ENCODE data around the gene C6orf47.
A peak's percentile ranks its signal among the peaks of the same experiment; 100 is the strongest.

C6orf47 gene

DNA sequence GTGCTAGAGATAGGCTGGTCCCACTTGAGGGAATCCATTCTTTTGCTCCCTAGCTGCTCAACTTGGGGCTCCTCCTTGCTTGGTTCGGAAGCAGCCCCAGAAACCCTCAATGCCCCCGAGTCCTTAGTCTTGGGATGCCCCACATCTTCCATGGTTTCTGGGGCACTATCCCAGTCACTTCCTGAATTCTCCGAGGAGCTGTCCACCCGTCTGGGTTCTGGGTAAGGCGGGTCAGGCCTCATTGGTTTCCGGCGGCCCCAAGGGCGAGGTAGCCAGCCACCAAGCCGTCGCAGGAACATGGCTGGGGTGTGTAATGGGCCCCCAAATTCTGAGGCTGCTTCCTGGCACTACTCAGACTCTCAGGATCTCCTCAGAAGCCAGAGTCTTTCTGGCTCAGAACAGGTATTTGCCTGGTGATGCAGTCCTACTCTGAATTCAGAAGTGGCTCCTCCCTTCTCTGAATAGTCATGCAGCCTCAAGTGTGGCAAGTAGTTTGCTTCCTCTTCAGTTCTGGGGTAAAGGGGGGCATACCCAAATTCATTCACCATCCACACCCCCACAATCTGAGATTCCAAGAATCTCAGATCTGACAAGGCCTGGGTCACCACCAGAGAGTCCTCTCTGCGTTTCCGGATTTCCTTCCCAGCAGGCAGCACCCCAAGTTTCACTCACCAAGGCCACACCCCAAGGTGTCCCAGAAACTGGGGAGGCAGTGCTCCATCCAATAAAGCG lies 763 bp downstream of the C6orf47 start:
- no peak for DNase-seq

DNA sequence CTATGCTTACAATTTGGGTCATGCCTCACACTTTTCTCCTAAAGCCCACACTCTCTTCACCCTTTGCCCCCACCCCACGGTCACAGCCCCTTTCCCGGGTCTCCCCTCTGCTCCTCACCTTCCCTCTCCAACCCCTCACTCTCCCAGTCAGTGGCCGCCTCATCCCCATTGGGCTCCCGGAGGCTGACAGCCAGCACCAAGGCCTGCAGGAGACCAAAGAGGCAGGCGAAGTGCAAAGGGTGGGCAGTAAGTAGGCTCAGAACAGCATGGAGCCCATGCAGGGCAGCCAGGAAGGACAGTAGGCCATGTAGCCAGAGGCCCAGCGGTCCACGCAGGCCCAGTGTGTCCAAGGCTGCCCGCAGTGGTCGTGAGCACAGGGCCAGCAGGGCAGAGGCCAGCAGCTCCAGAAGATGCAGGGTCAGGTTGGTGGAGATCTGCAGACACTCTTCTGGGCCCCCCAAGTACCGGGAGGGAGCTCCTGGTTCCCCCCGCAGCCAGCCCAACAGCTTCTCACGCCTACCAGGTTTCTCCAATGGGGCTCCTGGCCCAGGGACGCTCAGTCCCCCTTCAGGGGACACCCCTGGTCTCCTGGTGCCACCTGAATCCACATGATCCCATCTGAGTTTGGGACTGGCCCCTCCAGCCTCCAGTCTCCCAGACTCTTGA lies 1.5 kb downstream of the C6orf47 start:
- no peak for DNase-seq

DNA sequence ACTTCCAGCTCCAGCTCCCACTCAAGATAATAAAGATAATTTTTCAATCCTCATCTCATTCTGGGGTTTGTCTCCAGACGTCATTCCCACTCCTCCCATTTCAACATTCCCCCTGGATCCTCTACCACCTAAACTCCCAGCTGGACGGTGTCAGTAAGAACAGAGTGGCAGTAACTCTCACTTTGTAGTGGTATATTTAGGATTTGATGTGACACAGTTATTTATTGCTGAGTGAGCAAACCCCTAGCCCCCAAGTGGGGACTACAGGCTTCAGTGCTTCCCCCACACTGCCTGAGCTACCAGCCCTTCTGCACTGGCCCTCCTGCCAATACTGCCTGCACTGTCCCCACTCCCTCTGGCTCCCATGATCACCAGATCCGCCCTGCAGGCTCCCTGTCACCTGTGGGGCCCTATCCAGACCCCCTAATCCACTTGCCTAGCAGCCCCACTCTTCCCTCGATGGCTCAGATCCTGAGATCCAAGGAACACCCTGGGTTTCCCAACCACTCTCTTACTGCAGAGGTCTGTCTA lies 2.4 kb downstream of the C6orf47 start:
- no peak for DNase-seq

DNA sequence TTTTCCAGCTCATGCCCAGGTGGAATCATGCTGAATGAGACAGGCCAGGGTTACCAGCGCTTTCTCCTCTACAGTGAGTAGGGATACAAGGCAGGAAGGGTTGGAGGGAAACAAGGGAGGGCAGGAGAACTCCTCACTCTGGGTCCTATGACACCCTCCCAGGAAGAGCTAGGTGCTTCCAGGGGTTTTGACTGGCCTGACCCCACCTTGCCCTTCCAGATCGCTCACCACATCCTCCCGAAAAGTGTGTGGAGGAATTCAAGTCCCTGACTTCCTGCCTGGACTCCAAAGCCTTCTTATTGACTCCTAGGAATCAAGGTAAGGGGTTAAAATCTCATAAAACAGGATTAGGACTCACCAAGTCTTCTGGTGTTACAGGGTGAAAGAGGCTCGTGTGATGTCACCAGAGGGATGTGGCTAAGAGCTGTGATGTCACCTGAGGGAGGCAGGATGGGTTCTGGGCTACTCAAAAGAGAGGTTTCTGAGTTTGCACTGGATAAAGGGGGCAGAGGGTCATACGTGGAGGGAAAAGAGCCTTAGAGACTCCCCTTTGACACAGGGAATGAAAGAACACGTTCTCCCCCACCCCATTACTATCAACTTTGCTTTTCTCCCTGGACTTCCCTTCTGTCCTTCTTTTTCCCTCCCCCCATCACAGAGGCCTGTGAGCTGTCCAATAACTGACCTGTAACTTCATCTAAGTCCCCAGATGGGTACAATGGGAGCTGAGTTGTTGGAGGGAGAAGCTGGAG lies 3.0 kb downstream of the C6orf47 start:
- DNase-seq: no peak

DNA sequence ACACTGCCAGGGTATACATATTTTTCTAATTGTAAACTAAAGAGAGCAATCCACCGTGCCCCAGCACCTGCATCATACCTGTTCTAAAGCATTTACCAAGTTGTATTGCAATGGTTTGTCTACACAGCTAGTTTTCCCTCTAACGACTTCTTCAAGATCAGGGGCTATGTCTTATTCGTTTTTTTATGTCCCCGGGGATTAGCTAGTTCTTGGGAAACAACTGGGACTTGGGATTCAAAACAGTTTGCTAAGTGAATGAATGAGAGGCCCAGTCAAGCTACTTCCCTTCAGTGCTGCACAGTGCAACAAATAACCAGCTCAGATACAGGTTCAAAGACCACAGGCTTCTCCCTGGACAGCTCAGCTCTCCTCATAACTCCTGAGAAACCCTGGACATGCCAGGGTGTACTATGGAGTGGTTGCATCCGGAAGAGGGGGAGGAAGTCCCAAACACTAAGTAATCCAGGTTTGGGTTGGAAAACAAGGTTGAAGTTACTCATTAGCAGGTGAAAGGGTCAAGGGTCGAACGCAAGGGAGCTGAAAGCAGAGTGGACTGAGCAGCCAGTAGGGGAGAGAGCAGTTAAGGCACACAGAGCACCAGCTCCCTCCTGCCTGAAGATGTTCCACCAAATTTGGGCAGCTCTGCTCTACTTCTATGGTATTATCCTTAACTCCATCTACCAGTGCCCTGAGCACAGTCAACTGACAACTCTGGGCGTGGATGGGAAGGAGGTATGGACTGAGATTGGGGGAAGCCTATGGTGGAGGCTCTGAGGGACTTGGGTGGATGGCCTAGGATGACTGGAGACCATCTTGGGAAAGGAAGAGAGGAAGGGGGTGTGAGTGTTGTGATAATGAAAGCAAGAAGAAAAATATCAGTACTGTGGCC lies 5.0 kb downstream of the C6orf47 start, which contains the start of gene APOM:
Gene APOM (plus strand): TSS at position 546 of the 889 bp plus-strand sequence. CDS start 73 bp downstream, at position 619.
- no peak for DNase-seq

DNA sequence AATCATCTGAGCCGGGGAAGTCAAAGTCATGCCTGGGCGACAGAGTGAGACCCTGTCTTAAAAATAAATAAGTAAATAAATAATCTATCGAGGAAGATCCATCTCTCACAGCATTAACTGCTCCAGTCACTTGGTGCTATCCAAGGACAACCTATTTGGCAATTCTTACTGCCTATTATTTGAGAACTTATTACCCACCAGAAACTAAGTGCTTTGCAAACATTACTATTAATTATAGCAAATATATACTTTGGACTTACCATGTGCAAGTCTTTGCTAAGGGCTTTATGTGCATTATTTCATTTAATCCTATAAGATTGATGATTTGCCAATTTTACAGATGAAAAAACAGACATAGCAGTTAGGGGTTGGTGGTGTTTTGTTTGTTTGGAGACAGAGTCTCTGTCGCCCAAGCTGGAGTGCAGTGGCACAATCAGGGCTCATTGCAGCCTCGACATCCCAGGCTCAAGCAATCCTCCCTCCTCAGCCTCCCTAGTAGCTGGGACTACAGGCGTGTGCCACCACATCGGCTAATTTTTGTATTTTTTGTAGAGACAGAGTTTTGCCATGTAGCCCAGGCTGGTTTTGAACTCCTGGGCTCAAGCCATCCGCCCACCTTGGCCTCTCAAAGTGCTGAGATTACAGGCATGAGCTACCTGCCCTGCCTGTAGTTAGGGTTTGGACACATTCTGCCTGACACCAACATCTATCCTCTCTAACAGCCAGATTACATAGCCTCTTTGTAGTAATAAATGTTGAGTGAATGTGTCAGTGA lies 5.8 kb downstream of the C6orf47 start:
- DNase-seq: no peak

DNA sequence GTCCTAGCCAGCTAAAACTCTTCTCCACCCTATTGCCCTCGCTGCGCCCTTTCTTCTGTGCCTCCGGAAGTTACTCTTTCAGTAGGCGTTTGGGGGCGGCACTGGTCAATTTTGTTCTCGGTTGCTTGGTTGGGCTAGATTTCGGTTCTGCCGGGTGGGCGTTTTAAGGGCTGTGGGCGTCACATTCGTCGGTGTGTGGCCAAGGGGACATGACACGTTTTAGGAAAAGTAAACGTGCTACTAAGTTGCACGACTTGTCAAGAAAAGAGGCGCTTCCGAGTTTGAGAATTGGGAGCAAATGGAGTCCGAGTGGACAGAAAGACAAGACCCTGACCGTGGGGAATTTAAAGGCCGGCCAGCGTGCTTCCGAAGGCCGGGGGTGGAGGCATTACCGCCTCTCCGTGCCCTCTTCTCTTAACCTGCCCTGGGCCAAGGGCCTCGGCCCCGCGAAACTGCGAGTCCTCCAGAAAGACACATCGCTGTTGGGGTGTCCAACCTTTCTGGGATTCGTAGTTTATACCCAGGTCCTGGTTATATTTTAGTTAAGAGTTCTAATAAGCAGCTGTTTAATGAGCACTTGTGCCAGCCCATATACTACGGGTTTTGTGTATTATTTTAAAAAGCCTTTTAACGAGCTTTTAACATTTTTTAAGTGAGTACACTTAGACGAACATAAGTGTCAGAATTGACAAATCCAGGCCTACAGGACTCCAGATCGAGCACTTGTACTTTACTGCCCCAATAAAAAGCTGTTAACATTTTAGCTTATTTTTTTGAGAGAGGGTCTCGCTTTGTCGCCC lies 7.5 kb downstream of the C6orf47 start:
- no peak for DNase-seq

DNA sequence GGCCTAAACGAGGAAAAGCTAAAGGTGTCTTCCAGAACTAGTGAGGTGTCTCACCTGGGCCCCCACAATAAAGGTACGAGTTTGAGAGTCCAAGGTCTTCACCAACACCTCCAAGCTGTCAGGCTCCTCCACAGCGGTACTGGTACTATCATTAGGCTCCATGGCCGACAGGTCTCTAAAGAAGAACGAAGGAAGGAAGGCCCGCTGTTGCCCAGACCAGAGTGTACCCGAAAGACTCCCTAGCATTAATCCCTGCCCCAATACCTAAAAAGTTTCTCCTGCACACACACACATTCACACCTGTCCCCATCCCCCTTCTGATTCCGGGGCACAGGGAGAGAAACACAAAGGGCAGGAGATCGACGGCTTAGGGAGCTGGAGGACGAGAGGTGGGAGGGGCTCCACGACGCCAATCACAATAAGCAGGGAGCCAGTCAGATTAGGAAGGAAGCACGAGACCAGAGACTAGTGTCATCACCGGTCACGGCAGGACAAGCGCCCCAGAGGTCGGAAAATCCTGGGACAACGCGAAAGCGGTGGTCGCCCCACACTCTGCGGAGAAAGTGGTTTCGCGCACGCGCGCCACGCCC lies 8.9 kb downstream of the C6orf47 start:
- DNase-seq: peak; percentile 2

DNA sequence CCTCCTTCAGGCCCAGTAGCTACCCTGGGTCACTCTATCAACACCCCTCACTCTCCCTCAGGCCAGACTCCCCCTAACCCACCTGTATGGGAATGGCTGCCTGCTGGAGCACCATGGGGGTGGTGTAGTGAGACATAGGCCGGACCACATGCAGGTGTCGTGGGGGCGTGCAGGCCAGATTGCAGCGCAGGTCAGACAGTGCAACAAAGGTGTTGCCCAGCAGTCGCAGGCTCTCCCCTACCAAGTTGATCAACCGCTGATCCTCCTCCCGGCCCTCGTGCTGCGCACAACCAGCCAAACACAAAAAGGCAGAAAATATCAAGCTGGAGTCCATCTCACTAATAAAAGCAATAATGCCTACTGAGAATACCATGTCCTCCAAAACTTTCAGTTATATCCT lies 15.3 kb downstream of the C6orf47 start:
- no peak for DNase-seq

DNA sequence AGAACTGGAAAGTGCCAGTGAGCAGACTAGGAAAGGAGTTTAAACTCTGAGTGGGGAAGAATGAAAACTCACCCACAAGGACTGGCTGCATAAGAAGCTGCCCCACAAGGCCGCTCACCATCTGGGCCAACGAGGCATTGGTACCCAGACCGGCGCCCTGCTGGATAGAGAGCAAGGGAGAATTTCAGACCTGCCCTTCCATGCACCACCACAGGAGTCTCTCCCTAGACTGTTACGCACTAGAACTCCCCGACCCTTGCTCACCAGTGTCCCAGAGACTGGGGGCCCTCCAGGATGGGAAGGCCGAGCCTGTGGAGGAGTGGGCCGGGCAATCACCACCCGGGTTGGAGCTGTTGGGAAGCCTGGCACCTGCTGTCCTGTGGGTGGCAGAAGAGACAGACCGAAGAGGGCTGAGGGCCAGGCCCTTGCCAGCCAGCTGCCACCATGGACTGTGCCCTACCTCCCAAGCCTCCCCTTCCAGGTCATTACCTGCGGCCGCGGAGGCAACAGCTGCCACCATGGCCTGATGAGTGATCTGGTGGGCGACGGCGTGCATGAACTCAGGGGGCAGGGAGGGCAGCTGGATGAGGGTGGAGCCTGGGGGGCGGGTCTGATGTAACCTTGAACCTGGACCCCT lies 16.6 kb downstream of the C6orf47 start:
- DNase-seq: no peak

DNA sequence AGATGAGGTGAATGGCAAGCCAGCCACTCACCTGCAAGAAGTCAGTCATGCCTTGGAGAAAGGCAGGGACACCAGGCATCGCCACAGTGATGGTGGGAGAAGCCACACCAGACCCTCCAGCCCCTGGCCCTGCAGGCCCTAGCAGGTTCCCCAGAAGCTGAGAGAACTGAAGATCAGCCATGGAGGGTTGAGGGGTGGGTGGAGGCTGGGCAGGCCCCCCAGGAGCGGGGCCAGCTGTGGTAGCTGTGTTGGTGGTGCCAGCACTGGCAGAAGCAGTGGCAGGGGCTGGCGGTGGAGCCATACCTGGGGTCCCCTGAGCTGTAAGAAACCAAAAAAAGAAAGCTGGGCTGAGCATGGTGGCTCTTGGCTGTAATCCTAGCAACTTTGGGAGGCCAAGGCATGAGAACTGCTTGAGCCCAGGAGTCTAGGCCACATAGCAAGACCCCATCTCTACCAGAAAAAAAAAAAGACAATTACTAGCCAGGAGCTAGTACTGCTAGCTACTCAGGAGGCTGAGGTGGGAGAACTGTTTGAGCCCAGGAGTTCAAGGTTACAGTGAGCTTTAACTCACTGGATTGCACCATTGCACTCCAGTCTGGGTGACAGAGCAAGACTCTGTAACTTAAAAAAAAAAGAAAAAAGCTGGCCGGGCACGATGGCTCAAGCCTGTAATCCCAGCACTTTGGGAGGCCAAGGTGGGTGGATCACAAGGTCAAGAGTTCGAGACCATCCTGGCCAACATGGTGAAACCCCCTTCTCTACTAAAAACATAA lies 17.6 kb downstream of the C6orf47 start:
- DNase-seq: no peak

DNA sequence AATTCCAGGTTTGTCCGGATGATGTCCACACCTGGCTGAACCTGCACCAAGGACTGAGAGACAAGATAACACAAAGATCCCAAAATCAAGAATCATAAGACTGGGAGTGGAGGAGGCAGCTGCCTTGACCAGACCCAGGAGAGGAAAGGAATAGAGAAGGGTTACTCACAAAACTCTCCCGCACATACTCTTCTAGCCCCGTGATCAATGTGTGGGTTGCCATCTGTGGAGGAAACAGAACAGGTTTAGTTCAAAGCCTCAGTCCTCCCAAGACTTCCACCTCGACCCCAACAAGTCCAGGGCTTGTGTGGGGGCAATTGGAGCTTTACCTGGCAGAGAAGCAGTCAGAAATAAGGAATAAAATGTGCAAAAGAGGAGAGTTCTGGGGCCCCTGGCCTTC lies 19.2 kb downstream of the C6orf47 start:
- no peak for DNase-seq

DNA sequence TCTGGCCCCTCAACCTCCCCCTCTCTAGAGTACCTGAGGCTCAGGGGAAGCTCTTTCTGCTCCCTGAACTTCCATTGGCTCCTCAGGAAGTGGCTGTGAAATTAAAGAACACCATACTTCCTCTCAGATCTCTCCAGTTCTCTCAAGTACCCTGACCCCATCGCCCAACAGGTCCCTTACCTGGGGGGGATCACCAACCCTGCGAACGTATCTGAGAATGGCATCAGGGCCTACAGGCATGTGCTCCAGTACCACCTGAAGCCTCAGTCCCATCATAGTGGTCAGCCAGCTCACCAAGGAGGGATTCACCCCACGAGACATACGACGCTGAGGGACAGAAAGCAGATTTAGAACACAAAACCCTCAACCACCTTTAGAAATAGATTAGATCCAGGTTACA lies 20.0 kb downstream of the C6orf47 start:
- DNase-seq: no peak

DNA sequence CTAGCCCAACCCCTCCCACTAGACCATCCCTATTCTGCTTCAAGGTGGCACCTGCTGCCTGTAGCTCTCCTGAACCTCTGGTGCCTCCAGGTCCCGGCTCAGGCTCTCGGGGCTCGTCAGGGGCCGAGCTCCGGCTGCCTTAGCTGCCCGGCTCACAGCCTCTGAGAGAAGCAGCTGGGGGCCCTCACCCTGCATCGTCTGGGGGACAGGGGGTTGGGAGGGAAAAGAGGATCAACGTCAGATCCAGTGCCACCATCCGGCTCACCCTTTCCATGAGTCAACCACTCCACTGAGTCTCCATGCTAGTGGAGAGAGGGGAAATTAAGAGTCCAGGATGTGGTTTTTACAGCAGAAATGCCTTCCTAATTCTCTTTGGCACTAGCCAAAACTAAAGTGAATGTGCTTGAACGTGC lies 21.1 kb downstream of the C6orf47 start:
- DNase-seq: no peak

DNA sequence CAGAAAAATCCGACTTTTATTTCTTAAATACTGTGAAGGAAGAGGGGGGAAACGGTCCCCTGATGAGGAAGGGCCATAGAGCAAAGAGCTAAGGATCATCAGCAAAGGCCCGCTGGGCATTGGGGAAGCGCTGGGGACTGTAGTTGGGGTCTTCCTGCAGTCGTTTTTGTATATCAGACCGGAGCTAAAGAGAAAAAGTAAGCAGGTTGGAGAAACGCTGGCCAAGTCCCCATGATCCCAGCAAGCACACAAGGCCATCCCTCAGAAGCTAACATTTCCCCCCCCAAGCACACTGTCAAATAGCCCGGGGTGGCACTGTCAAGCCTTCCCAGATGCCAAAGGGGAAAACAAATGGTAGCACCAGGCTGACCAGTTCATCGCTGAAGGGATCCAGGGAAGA lies 21.5 kb downstream of the C6orf47 start:
- DNase-seq: no peak

DNA sequence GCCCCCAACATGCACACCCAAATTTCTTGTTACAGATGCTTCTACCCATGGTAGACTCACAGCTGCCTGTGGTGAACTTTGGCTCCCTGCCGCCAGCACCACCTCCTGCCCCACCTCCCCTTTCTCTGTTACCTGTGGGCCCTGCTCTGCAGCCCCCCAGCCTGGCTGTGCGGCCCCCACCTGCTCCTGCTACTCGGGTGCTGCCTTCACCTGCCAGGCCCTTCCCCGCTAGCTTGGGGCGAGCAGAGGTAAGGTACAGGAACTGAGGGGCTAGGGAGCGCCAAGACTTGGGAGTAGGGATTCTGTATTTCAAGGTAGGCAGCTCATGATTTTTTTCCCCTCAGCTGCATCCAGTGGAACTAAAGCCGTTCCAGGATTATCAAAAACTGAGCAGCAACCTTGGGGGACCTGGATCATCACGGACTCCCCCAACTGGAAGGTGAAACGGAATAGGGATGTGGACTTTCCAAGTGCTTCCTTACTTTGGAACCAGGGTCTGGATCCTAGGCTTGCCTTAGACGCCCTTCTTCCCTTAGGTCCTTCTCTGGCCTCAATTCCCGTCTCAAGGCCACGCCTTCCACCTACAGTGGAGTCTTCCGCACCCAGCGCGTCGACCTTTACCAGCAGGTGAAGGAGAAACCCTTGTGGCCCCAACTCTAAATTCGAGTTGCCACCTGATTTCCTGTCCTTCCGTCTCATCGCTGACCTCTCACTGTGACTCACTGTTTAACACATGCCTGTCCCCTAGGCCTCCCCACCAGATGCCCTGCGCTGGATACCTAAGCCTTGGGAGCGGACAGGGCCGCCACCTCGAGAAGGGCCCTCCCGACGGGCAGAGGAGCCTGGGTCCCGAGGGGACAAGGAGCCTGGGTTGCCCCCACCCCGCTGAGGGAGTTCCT lies 23.6 kb downstream of the C6orf47 start:
- DNase-seq: no peak

DNA sequence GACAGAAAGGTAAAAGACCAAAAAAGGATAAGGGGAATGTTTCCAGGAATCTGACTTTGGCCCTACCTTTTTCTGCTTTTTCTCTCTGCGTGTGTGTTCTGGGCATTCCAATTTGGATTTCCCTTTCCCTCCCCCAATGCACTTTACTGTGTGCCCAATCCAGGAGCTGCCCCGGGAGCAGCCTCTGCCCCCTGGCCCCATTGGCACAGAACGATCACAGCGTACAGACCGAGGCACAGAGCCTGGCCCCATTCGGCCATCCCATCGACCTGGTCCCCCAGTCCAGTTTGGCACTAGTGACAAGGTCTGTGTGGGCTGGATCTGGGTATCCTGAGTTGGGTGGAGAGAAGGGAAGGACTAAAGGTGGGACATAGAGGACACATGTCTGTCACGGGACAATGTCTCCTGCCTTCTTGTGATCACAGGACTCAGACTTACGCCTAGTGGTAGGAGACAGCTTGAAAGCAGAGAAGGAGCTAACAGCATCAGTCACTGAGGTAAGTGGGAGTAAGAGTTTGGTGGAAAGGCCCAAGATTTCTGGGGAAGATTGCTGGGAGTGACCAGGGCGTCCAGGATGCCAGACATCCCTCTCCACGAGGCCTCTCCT lies 25.5 kb downstream of the C6orf47 start:
- DNase-seq: no peak

DNA sequence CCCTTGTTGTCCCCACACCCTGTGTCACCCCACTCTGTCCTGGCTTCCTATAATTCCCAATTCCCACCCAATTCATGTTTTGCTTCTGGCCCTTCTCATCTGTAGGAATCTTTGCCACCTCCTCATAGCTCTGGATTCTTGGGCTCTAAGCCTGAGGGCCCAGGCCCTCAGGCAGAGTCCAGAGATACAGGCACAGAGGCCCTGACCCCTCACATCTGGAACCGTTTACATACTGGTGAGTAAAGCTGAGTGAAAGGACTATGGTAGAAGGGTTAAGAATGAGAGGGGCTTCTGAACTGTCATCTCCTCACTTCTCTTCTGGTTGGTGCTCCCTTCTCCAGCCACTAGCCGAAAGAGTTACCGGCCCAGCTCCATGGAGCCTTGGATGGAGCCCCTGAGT lies 26.4 kb downstream of the C6orf47 start:
- DNase-seq: no peak

All from NCI-H524 treated with DMSO at 0.1 percent for 48 hours (cell line).